ENCODE data around the gene YTHDC2.

DNA sequence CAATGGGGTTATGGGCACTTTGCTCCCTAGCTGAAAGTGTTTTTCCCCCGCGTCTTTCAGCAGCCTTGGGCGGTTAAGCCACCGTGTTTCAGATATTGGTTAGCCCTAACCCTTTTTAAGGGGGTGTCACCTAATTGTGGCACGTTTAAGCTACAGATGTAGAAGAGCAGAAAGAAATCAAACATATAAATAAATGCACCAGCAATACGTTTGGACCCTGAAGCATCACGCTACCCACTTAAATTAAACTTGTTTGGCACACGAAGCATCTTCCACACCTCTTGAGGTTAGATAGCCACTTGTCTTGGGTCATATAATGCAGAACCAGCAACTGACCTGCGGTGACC is 768 bp downstream of the YTHDC2 start:
- TF ChIP-seq TAF1 (IDR thresholded peaks at IDR 0.05; ENCODE audit: borderline replicate concordance, insufficient read depth, low read length) (no peak), POLR2AphosphoS5 (IDR thresholded peaks at IDR 0.05; ENCODE audit: low read depth, low read length) (no peak), SIN3A (IDR thresholded peaks at IDR 0.05; ENCODE audit: borderline replicate concordance, insufficient read depth, low read length) (no peak)
